Measurements from ENCODE around the gene AHR. TPM values are rescaled to one million over a fixed set of nuclear protein-coding genes. Genes with fewer than 3 reads are reported as not detected.
A peak's percentile ranks its signal among the peaks of the same experiment; 100 is the strongest.
"Not testable (repeated sequence)": the region's sequence is repeated elsewhere in the genome, so short reads cannot be mapped to it uniquely, and the experiment has no call there.

Gene AHR
- total RNA-seq, 3 donors from 2014 or later, result 103 to 349 (median 146) TPM

DNA sequence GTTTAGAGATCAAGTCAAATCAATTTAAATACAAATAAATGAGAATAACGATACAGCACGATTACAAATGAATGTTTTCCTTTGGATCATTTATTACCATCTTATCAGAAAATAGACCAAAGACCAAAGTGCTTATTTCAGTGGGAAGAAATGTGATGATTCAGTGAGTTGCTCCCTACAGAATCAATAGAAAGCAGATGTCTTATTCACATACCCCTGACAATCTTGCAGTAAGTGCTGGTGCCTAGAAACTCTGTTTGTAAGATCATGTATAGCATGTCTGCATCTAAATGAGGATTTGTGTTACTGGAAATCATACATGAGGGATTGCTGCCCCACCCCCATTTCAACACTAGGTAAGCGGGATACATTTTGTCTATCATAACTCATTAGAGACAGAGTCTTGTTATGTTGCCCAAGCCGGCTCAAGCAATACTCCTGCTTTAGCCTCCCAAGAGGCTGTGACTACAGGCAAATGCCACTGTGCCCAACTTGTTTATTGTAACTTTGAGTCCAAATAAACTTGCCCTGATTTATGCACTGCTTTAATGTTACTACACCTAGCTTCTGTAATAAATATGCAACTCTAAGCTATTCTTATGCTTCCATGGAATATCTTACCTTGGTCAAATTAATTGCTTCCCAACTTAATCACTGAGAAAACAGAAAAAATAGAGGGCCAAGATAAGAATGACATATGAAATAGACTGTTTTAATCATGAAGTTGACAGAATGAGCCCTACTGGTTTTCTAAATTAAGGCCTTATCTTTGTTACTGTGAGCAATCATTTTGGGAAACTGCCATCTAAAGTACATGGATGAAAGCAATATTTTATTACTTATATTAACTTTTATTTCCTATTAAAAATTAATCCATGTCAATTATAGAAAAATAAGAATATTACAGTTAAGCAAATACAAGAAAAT lies 82.5 kb downstream of the AHR start:
- H3K4me1 ChIP-seq, result no peaks in the 10 kb centered on the region
- no peaks in the 10 kb centered on the region for H3K36me3 ChIP-seq
- no peaks in the 10 kb centered on the region for H3K27me3 ChIP-seq
- TF ChIP-seq POLR2A (IDR thresholded peaks at IDR 0.05), result no peak
- no peak for TF ChIP-seq POLR2AphosphoS5 (IDR thresholded peaks at IDR 0.05)
- TF ChIP-seq, protein P1, sequence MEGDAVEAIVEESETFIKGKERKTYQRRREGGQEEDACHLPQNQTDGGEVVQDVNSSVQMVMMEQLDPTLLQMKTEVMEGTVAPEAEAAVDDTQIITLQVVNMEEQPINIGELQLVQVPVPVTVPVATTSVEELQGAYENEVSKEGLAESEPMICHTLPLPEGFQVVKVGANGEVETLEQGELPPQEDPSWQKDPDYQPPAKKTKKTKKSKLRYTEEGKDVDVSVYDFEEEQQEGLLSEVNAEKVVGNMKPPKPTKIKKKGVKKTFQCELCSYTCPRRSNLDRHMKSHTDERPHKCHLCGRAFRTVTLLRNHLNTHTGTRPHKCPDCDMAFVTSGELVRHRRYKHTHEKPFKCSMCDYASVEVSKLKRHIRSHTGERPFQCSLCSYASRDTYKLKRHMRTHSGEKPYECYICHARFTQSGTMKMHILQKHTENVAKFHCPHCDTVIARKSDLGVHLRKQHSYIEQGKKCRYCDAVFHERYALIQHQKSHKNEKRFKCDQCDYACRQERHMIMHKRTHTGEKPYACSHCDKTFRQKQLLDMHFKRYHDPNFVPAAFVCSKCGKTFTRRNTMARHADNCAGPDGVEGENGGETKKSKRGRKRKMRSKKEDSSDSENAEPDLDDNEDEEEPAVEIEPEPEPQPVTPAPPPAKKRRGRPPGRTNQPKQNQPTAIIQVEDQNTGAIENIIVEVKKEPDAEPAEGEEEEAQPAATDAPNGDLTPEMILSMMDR (IDR thresholded peaks at IDR 0.05), result no peak
- H3K4me3 ChIP-seq, result no peak overlapping the region
- DNase-seq (ENCODE audit: low spot score in 2 of 2), result no peak
- H3K27ac ChIP-seq, result no peak overlapping the region
- no peaks in the 10 kb centered on the region for H3K9me3 ChIP-seq
- intact Hi-C loops (cut with DNase I; ENCODE audit: low total_unique reads), result no loop called here

DNA sequence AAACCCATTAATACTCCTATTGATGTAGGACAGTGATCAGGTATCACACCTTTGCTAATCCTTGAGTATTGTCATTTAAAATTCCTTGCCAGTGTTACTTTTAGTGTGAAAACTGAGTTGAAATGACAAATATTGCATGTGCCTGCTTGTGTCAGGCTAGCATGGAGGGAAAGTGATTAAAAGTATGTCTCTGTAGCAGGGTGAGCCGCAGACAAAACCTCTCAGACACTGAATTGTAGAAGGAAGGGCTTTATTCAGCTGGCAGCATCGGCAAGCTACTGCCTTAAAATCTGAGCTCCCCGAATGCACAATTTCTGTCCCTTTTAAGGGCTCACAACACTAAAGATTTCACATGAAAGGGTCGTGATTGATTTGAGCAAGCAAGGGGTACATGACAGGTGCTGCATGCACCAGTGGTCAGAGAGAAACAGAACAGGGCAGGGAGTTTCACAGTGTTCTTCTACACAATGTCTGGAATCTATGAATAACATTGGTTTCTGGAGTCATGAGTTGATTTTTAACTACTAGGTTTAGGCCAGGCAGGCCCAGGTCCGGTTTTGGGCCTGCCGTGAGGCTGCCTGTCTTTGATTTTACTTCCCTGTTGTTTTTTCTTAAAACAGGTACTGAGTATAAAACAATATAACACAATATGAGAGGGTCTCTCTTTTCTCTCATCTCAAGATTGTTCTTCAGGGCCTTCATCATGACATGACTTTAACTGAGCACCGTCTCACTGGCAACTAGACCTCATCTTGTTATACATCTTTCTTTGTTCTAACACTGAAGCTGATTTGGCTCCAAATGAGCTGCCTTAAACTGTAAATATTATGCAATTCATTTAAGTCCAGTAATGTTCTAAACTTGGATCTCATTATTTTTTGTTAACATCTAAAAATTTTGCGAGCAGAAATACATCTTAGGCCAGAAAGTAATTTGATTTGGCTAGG lies 84.2 kb downstream of the AHR start:
- DNase-seq (ENCODE audit: low spot score in 2 of 2); H3K4me3 ChIP-seq; H3K36me3 ChIP-seq; intact Hi-C loops (cut with DNase I; ENCODE audit: low total_unique reads); H3K27me3 ChIP-seq; H3K9me3 ChIP-seq; H3K4me1 ChIP-seq: not testable (repeated sequence)
- peak overlapping the region in 1 of 2 donors; percentile 59 for H3K27ac ChIP-seq

DNA sequence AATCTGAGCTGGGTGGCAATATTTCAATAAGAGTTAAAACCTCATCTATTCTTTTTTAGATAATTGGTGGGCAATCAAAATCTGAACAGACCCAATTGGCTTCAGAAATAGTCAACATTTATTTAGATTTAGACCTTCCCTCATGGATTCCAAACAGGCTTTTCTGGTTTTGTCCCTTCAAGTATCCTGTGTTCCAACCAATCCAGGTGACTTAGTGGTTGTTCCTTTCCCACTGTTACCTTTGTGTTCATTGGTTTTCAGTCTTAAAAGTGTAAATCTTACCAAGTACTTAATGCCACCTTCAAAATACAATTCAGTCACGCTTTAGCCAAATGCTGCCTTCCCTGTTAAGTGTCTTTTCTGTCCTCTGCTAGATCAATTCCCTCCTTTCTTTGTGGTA lies 85.9 kb downstream of the AHR start:
- Histone ChIP-seq H3K4me3 (no peak overlapping the region), H3K36me3 (no peaks in the 10 kb centered on the region), H3K9me3 (no peaks in the 10 kb centered on the region), H3K27ac (no peak overlapping the region), H3K4me1 (no peaks in the 10 kb centered on the region), H3K27me3 (no peaks in the 10 kb centered on the region)
- intact Hi-C loops (cut with DNase I; ENCODE audit: low total_unique reads), result no loop called here
- DNase-seq (ENCODE audit: low spot score in 2 of 2), result no peak
- no peak for TF ChIP-seq POLR2AphosphoS5 (IDR thresholded peaks at IDR 0.05)
- TF ChIP-seq, protein P1 (IDR thresholded peaks at IDR 0.05), result no peak
- TF ChIP-seq POLR2A (IDR thresholded peaks at IDR 0.05), result no peak

DNA sequence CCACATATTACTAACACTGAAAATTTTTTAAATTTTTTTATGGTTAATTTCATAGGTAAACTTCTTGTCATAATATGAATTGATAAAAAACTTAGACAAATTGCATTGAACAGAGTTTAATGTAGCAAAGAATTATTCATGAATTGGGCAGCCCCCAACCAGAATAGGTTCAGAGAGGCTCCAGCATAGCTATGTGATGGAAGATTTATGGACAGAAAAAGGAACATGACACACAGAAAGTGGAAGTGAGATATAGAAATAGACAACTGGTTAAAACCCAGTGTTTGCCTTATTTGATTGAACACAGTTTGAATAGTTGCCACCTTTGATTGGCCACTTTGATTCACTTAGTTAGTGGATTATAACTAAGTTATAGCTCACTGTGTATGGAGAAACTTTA lies 87.2 kb downstream of the AHR start:
- H3K36me3 ChIP-seq, result no peaks in the 10 kb centered on the region
- no peak overlapping the region for H3K4me3 ChIP-seq
- DNase-seq (ENCODE audit: low spot score in 2 of 2), result no peak
- no peaks in the 10 kb centered on the region for H3K27me3 ChIP-seq
- TF ChIP-seq POLR2A (IDR thresholded peaks at IDR 0.05) (no peak), POLR2AphosphoS5 (IDR thresholded peaks at IDR 0.05) (no peak)
- TF ChIP-seq, protein P1 (IDR thresholded peaks at IDR 0.05), result no peak
- H3K9me3 ChIP-seq, result no peaks in the 10 kb centered on the region
- no peaks in the 10 kb centered on the region for H3K4me1 ChIP-seq
- H3K27ac ChIP-seq, result no peak overlapping the region
- intact Hi-C loops (cut with DNase I; ENCODE audit: low total_unique reads), result no loop called here

DNA sequence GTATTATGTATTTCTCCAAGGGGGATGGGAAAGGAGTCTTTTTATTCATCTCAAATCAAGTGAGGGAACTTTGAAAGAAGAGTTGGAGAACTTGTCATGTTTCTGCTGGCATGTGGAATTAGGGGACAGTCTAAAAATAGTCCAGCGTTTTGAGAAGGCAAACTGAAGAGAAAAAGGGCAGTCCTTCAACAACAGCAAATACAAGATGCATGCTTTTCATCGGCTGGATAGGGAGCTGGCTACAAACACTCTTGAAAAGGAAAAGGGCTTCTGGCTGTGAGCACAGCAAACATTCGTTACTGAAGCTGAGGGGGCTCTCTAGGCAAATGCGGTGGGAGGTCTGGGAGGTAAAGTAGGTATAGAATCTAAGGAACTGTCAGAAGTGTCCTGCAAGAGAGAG lies 91.9 kb downstream of the AHR start:
- Histone ChIP-seq H3K4me3 (no peak overlapping the region), H3K27ac (no peak overlapping the region), H3K36me3 (no peaks in the 10 kb centered on the region), H3K4me1 (no peaks in the 10 kb centered on the region), H3K9me3 (peaks cover 9 to 15% of the 10 kb centered on the region in 2 donors), H3K27me3 (no peaks in the 10 kb centered on the region)
- intact Hi-C loops (cut with DNase I; ENCODE audit: low total_unique reads), result no loop called here
- no peak for DNase-seq (ENCODE audit: low spot score in 2 of 2)
- TF ChIP-seq, protein P1 (IDR thresholded peaks at IDR 0.05), result no peak
- TF ChIP-seq POLR2A (IDR thresholded peaks at IDR 0.05), result no peak
- TF ChIP-seq POLR2AphosphoS5 (IDR thresholded peaks at IDR 0.05), result no peak
